HG02981 (cell line): ENCODE data around the gene TSPYL2.
A peak's percentile ranks its signal among the peaks of the same experiment; 100 is the strongest.

Experiments
- ATAC-seq: cut with Tn5 transposase; IDR thresholded peaks from one replicate; pipeline ENCODE4 v1.9.1; 2021; ENCODE audit warnings: mild to moderate bottlenecking, moderate library complexity; ENCODE audit not compliant: unreplicated experiment

The TSPYL2 gene

DNA sequence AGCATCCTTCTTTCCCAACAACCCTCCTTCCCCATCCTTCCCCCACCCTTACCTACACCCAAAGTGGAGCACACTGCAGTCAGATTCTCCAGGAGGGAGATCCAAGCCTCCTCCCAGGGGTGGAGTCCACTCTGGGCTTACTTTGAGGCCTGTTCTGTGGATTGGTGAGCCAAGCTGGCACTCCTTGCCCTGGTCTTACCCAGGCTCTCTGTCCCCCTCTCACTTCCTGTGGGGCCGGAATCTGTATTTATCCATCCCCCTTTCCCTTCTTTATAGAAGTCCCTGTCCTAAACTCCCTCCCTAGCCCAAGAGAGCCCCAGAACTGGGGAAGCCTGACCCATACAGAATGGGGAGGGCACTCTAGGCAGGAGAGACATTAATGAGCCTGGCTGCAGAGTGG, 3.2 kb upstream of the TSPYL2 start:
- no peak for ATAC-seq

DNA sequence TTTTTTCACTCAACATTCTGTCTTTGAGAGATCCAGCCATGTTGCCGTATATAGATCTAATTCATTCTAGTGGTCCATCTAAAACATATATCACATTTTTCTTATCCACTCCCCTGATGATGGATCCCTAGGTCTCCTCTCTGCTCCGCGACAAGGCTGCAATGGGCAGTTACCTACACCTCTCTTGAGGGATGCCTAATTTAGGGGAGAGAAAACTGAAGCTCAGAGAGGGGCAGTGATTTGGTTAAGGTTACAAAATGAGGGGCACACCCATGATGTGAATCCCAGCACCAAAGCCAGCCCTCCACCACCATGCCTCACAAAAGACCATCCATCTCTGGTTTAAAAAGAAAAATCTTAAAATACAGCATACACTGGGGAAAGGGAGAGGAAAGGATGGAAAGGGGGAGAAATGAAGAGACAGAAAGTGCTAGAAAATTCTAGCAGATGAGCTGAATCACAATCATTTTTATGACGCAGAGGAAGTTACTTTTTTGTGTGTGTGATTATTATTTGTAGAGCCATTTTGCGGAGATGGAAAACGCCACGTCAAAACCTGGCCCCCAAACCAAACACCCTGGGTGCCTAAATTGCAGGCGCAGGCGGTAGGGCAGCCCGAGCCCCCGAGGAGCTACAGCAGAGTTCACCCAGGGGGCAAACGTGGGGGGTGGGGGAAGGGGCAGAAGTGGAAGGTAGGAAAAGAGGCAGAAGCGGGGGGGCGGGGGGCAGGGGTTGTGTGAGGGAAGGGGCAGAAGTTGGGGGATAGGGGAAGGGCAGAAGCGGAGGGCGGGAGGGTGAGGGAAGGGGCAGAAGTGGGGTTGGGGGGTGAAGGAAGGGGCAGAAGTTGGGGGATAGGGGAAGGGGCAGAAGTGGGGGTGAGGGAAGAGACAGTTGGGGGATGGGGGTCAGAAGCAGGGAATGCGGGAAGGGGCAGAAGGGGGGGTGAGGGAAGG, 1.3 kb upstream of the TSPYL2 start:
- no peak for ATAC-seq

DNA sequence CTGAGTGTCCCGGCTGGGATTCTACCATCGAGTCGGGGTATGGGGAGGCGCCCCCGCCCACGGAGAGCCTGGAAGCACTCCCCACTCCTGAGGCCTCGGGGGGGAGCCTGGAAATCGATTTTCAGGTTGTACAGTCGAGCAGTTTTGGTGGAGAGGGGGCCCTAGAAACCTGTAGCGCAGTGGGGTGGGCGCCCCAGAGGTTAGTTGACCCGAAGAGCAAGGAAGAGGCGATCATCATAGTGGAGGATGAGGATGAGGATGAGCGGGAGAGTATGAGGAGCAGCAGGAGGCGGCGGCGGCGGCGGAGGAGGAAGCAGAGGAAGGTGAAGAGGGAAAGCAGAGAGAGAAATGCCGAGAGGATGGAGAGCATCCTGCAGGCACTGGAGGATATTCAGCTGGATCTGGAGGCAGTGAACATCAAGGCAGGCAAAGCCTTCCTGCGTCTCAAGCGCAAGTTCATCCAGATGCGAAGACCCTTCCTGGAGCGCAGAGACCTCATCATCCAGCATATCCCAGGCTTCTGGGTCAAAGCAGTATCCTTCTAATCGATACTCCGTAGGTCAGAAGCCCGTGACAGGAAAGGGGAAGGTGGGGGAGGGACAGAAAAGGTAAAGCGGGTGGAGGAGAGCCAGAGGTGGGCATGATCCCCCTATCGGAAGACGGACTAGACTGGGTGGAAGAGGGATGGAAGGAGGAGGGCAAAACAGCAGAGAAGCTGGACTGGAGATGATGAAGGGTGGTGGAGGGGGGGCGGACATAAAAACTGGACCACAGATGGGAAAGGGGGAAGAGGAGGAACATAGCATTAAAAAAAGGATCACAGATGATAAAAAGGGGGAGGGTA, 828 bp downstream of the TSPYL2 start:
- ATAC-seq: no peak

GRCh38 chrX:53084043-53084570, 1.9 kb downstream of the TSPYL2 start:
- no peak for ATAC-seq

DNA sequence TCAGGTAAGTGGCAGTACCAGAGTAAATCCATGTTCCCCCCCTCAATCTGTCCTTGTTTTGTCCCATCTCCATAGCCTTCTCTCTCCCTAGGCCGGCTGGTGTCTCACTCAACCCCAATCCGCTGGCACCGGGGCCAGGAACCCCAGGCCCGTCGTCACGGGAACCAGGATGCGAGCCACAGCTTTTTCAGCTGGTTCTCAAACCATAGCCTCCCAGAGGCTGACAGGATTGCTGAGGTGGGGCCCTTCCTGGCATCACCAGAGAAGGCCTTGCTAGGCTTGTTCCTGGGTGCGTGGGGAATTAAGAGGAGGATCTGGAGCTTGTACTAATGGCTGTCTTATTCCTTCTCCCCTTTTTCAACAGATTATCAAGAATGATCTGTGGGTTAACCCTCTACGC, 2.7 kb downstream of the TSPYL2 start:
- ATAC-seq: no peak

- ATAC-seq: no peak
Observed at GRCh38 chrX:53085661-53086229, 3.6 kb downstream of the TSPYL2 start.

GRCh38 chrX:53086464-53086863, 4.3 kb downstream of the TSPYL2 start:
- no peak for ATAC-seq

GRCh38 chrX:53087388-53087831, 5.2 kb downstream of the TSPYL2 start:
- ATAC-seq: no peak

GRCh38 chrX:53088136-53088974, 6.2 kb downstream of the TSPYL2 start:
- peak; percentile 66 for ATAC-seq

DNA sequence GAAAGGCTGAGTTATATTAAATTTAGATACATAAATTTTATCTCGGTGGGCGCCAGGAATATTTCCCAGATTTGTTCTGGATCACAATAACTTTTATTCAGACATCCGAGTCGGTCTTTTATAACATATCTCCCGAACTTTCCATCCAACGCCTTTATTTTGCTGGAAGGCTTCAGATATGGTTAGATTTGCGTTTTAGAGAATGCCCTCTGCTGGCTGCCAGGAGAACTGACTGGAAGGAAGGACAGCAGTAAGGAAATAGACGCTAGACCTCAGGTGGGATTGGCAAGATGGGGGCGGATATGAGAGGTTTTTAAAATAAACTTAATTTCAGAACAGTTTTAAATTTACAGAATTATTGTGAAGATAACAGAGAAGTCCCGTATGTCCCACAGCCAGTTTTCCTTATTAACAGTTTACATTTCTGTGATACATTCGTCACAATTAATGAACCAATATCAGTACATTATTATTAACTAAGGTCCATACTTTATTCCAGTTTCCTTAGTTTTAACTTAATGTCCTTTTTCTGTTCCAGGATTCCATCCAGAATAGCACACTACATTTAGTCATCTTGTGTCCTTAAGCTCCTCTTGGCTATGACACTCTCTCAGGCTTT, 7.2 kb downstream of the TSPYL2 start:
- no peak for ATAC-seq

DNA sequence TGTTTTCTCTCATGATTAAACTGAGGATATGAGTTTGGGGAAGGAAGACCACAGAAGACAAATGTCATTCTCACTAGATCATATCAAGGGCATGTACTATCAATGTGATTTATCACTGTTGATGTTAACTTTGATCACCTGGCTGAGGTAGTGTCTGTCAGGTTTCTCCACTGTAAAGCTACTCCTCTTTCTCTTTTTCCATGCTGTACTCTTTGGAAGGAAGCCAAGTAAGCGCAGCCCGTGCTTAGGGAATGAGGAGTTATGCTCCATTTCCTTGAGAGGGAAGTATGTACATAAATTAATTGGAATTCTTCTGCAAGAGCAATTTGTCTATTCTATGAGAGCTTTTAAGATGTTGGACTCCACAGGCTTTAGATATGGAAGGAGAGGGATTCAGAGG, 7.8 kb downstream of the TSPYL2 start:
- no peak for ATAC-seq

GRCh38 chrX:53091354-53091753, 9.2 kb downstream of the TSPYL2 start:
- no peak for ATAC-seq

DNA sequence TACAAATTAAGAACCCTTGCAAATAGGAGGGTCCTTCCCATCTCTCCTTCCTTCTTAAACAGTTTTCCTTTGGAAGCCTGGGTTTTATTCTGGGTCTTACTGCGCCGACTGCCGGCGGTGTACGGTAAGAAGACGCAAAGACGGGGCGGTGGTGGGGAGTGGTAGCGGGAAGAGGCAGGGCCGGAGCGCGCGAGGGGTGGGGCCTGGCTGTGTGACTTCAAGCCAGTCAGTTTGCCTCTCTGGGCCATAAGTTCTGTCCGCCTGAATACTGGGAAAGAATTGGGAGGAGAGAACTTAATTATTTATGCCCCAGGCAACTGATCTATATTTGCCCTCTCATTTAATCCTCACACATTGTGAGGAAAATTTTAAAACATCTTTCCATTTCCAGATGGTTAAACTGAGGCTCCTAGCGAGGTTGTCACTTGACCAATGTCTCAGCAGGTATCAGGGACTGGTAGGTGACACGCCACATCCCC, 11.0 kb downstream of the TSPYL2 start:
- ATAC-seq: peak; percentile 51

DNA sequence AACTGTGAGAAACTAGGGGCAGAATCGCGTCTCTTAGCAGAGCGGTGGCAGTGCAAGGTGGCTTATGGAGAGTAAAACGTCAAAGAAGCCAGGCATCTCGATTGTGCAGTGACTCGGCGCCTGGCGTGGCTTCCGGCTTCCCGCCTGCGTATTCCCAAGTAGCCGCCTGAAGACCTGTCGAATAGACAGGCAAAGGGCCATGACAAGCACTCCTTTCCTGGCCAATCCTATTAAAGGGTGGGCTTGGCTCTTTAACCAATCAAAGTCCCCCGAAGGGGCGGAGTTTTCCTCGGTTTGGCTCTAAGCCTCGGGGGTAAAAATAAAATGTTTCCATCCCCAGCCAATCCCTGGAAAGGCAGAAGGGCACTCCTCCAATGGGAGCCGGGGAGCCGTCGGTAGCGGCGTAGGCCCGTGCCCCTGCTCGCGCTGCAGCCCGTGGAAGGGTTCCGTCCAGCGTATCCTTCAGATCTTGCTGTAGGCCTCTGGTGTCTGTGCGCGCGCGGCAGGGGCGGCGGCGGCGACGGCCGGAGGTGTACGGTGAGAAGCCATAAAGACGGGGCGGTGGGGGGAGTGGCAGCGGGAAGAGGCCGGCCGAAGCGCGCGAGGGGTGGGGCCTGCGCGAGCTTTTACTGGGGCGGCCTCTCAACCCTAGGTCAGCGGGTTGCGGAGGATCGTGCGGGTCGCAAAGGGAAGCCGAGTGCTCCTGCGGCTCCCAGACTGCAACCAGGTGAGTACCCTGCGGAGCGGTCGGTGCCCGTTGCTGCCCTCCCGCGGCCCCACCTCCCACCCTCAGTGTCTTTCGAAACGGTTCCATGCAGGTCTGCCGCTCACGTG, 11.8 kb downstream of the TSPYL2 start, which contains the start of gene KANTR:
Gene KANTR (plus strand): TSS at position 395 of the 834 bp plus-strand sequence. CDS start 30,131 bp downstream, outside the sequence.
- ATAC-seq: peak; percentile 80

GRCh38 chrX:53094582-53094905, 12.4 kb downstream of the TSPYL2 start:
- no peak for ATAC-seq

DNA sequence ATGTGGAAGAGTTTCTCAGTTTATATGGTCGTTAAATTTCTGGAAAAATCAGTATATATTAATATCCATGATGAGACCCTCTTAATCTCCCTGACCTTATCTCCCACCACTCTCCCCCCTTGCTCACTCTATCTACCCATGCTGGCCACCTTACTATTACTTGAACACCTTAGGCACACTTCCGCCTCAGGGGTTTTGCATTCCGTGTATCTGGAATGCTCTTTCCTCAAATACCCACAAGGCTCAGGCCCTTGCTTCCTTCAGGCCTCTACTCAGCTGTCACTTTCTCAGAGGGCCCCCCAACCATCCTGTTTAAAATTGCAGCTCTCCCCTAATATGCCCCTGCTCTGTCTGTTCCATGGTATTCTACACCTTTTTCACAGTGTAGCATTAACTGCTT, 13.6 kb downstream of the TSPYL2 start:
- no peak for ATAC-seq

- no peak for ATAC-seq
Observed at GRCh38 chrX:53114864-53115549, 32.8 kb downstream of the TSPYL2 start.

DNA sequence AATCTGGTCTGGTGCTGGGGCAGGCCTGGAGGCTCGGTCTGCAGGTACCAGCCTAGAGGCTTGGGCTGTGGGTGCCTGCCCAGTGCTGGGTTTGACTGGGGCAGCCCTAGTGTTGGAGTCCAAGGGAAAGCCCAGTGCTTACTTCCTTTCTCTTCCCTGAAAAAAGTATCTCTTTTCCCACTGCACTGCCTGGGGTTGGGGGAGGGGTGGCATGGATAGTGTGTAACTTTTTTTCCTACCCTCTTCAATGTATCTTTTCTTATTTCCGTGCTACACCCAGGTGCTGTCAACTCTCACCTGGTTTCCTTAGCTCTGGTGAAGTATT, 33.3 kb downstream of the TSPYL2 start:
- ATAC-seq: no peak
